ENCODE measurements around the gene MRPS18C.
"Not testable (repeated sequence)": the region's sequence is repeated elsewhere in the genome, so short reads cannot be mapped to it uniquely, and the experiment has no call there.

Gene MRPS18C

DNA sequence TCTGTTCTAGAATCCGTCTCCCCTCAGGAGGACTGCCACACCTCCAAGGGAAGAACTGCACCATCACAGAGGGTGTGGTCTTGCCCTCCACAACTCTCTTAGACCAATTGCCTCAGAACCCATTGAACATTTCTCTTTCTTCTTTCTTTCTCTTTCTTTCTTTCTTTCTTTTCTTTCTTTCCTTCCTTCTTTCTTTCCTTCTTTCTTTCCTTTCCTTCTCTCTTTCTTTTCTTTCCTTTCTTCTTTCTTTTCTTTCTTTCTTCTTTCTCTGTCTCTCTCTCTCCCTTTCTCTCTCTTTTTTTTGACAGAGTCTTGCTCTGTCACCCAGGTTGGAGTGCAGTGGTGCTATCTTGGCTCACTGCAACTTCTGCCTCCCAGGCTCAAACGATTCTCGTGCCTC is 45.8 kb downstream of the MRPS18C start:
- DNase-seq, result not testable (repeated sequence)

GRCh38 chr4:83503974-83504373 is 48.1 kb downstream of the MRPS18C start:
- no peak for DNase-seq

GRCh38 chr4:83504503-83504902 is 48.6 kb downstream of the MRPS18C start:
- no peak for DNase-seq

DNA sequence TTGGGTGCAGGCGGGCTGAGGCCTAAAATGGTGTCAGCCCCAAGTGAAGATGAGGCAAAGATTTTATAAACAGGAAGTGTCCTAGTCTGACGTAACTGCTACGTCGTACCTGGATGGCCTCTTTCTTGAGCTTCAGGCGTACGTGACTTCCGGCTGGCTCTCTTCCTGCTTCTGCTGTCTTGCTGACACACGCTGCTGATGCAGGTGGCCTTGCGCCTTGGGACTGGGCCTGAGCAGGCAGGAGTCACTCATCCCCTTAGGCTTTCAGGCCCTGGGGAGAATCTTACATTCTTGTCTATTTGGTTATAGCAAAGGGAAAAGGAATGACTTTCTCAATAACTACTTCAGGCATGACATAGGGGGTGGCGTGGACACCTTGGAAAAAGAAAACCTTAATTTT is 49.1 kb downstream of the MRPS18C start:
- DNase-seq, result no peak

DNA sequence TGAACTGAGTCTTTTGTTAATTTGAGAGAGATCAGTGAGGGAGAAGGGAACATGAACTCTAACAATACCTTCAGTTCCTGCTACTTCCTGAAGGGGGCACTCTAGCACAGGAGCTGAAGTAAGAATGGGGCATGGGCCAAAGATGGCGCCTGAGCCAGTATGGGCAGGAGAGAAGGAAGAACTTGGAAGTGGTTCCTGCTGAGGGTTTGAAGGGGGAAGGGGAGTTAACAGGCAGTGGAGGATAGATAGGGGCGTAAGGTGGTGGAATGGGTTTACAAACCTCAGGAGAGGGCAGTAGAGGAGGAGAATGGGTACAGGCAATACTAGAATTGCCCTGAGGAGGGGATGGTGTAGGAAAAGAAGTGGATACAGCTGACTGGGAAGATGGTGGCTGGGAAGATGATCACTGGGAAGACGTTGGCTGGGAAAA is 53.3 kb downstream of the MRPS18C start:
- peak; percentile 76 for DNase-seq

- DNase-seq, result no peak
These were observed 54.6 kb downstream of the MRPS18C start for GRCh38 chr4:83510442-83510841.

All from activated CD8-positive, alpha-beta memory T cell treated with anti-CD3 and anti-CD28 coated beads for 24 hours (primary cell).